GM18499 (cell line): ENCODE results near the gene MORN1.
"Not testable (repeated sequence)": the region's sequence is repeated elsewhere in the genome, so short reads cannot be mapped to it uniquely, and the experiment has no call there.

Source experiments
- ATAC-seq: cut with Tn5 transposase; IDR thresholded peaks from one replicate; pipeline ENCODE4 v1.9.1; 2021; ENCODE audit warnings: moderate number of reproducible peaks; ENCODE audit not compliant: insufficient read depth, unreplicated experiment

MORN1 gene

DNA sequence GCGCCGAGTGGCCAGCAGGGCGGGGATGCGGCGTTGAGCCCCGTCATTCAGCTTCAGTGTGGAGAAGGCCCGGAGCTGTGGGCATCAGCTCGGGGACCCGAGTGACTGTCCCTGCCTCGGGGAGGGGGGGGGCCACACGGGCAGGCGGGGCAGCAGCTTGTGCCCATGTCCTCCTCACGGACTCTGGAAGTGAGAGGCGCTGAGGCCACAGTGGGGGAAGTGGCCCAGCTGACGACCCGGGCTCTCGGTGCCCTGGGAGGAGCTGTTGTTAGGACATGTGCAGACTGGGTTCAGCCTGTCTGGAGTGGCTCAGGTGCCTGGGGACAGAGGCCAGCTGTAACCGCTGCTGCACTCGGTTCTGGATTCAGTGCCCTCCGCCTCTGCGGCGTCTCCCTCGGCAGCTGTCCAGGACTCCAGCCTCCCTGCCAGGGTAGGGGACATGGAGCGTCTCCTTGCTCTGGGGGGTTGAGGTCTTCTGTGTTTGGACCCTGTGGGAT is 92.2 kb downstream of the MORN1 start:
- ATAC-seq = no peak

DNA sequence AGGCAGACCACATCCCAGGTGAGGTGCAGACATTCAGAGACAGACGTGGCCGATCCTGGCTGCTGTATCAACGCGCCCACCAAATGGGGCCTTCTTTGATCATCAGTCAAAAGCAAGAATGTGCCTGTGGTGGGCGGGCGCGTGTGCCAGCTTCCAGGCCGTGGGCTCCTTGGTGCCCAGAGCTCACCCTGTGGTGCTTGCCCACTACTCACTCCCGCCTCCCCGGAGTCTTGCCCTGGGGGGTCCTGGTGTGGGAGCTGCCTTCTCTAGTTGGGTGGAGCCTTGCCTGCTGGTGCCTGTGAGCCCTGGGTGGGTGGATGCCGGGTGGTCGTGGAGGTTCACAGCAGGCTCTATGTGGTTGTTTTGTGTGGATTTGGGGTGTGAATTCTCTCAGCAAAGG is 92.7 kb downstream of the MORN1 start:
- no peak for ATAC-seq

DNA sequence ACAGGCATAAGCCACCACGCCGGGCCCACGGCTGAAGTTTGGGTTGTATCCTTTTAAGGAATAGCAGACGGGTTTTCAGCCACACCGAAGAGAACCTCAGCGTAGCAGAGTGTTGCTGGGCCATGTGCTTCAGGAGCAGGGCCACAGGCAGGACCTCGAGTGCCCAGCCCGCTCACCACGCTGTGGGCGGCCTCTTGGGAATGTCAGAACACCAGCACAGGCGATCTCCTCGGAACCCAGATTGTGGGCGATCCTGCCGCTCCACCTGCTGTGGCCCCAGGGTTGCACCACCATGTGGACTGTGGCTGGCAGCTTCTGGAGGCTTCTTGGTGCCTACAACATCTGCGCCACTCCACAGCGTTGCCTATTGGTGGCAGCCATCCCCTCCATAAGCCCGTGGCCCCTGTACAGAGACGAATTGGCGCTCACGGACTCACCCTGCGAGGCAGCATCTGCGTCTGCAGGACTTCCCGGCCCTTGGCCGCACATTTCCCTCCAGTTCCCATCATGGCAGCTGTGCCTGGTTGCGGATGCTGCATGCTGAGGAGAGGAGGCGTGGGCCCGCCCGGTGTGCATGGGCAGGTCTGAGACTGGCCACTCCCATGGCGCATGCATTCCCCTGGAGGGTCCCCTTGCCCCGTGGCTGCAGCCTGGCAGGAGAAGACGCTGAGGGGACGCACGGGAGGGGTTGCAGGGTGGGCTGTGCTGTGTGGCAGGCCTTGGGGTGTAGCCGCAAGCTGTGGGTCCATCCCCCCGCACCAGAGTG is 93.9 kb downstream of the MORN1 start:
- ATAC-seq = no peak

DNA sequence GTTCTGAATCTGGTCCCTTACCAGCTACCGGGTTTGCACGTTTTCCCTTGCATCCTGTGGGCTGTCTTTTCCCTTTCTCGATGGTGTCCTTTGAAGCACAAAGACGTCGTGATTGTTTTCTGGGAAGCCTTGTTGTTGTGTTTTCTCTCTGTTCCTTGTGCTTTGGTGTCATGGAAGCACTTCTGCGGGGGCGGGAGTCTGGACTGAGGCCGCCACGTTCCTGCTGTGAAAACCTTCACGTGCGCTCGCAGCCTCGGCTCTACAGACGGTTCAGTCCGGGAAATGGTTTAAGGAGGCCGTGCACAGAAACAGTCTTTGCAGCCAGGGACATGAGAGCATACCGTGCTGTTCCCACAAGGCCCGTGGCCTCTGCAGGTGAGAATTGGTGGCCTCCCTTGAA is 94.7 kb downstream of the MORN1 start:
- no peak for ATAC-seq

DNA sequence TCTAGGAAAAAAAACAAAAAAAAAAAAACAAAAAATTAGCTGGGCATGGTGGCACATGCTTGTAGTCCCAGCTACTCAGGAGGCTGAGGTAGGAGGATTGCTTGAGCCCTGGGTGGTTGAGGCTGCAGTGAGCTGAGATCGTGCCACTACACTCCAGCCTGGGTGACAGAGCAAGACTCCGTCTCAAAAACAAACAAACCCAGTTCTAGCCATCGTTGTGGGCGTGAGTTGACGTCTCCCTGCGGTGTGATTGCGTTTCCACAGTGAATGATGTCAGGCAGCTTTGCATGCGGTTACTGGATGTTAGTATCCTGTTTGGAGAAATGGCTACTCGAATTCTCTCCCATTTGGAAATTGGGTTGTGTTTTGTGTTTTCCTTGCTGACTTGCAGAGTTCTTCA is 95.1 kb downstream of the MORN1 start:
- ATAC-seq = not testable (repeated sequence)

DNA sequence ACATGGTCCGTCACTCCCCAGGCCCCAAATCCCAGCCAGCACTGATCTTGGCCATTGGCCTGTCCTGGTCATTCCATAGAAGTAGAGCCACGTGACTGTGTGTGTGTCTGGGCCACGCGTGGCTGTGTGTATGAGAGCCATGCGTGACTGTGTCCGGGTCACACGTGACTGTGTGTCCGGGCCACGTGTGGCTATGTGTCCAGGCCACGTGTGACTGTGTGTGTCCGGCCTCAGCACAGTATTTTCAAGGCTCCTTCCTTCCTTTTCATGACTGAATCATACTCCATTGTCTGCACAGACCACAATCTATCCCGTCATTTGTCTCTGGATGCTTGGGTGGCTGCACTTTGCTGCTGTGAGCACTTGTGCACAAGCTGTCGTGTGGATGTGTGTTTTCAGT is 95.8 kb downstream of the MORN1 start:
- no peak for ATAC-seq

DNA sequence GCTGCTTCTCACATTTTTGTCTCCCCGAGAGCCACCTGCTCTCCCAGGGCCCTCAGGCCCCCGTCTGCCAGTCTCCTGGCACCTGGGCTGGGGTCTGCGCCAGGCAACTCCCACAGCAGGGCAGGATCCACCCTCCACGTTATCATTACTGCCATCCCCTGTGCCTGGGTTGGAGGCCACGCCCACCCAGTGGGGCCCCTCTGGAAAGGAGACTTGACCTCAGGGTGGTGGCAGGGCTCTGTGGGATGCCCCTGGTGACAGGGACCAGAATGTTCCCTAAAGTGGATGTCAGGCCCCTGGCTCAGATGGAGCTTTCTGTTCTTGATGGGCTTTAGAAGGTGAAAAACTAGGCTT is 96.7 kb downstream of the MORN1 start:
- ATAC-seq = no peak

DNA sequence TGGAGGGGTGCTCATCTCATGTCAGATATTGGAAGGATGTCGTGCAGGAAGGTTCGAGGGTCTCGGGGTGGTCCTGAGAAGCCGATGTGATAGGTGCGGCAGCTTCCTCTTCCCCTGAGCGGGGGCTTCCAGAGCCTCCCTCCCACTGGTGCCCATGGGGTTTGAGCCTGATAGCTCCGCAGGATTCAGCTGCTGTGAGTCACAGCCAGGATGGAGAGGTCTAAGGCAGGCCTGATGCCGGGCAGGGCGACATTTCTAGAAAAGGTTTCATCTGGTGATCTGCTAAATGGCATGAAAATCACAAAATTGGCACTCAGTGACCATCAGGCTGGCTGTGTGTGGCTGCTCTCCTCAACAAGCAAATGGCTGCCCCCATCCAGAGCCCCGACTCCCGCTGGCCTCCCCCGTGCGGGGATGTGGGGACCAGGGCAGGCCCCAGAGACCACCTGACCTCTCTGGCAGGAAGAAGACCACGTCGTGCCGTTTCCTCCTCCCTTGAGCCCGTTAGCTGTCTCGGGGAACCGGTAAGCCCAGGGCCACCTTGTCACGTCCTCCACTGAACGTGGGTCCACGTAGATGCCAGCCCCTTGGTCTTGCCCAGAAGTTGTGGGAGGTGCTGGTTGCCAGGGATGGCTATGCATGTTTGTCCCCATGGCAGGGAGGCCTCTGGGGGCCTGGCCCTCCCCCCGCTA is 97.2 kb downstream of the MORN1 start:
- no peak for ATAC-seq

DNA sequence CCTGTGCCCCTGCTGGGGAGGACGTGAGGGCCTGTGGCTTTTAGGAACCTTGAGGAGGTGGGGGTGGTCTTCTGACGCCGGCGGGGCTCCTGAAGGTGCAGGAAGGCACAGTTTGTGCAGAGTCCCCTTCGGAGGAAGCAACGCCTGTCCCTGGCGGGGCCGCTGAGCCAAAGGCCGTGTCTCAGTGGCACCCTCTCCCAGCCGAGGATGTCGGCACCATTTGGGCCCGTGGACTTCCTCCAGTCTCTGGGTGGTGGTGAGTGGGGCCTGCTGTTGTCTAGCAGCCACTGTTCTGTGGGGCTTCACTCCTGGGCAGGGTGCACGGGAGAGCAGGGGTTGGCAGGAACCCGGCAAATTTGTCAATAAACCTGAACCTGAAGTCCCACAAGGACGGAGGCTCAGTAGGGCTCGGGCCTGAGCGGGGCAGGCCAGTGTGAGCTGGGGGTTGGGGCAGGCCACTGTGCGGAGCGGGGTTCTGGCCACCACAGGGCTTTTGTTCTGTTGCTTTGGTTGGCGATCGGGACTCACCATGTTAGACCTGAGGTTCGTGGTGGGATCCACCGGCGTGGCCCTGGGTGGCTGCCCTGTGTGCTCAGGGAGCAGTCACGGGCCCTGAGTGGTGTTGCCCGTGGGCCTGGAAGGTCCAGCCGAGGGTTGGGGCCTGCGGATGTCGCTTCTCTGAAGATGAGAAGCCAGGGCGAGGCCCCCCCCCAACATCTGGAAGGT is 98.5 kb downstream of the MORN1 start:
- no peak for ATAC-seq

DNA sequence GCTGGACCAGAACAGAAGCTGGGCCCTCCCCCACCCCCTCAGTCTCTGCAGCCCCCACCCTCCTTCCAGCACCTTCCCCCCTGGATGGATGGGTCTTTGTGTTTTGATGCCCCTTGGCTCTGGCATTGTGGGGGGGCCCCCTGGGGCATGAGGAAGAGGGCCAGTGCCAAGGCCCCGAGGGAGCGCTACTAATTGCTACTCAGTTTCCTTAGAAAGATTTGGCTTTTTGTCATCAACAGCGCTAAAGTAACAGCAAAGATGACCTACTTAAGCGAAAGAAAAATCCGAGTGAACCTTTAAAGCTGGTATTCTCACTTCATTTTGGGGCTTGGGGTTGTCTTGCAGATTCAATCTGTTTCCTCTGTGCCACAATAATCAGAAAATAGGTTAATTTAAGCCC is 99.8 kb downstream of the MORN1 start:
- no peak for ATAC-seq

DNA sequence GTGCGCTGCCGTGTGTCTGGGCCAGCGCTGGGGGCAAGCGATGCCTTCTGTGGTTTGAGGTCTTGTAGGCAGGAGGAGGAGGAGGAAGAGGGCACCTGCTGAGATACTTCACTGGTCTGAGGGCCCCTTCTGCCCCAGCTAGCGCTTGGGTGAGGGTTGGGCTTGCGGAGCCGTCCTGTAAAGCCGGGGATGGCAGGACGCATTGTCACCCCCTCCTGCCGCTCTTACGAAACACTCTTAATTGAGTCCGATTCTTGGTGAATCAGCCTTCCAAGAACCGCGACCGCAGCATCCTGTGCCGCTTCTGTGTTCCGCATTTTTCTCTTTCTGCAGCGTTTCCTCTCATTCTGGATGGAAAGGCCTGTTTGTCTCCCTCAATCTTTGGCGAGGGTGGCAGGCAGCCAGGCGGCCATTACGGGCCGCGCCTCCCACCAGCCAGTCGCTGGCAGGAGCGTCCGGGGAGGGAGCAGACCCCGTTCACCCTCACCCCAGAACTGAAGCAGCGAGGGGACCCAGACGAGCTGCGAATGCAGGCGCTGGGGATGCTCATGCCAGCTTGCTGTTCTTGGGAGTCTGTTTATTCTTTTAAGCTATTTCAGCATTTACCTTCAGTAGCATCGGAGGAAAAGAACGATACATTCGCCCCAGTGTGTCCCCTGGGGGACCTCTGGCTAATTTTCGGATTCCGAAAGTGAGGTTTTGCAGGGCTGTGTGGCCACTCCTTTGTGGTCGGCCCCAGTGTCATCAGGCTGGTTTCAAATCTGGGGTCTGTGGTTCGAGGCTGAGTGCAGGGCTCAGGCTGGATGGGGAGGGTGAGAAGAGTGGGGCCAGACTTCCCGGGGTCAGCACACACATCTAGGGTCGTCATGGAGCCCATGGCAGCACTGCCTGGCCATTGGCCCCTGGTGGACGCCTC is 100.5 kb downstream of the MORN1 start:
- ATAC-seq = no peak

DNA sequence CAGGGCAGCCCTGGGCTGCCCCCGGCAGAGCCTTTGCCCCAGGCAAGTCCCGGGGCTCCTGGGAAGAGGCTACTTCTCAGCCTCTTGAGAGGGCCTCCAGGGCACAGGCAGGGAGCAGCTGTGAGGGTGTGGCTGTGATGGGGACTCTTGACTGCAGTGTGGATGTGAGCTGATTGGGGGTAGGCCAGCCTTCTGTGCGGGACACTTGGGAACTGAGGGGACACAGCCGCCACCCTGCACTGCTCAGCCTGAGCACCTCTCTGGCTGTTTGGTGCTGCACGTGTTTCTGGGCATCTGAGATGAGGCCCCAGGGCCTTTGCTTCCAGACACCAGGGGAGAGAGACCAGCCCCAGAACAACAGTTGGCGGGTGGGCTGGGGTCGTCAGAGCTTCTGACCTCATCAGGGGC is 101.2 kb downstream of the MORN1 start:
- ATAC-seq = no peak

DNA sequence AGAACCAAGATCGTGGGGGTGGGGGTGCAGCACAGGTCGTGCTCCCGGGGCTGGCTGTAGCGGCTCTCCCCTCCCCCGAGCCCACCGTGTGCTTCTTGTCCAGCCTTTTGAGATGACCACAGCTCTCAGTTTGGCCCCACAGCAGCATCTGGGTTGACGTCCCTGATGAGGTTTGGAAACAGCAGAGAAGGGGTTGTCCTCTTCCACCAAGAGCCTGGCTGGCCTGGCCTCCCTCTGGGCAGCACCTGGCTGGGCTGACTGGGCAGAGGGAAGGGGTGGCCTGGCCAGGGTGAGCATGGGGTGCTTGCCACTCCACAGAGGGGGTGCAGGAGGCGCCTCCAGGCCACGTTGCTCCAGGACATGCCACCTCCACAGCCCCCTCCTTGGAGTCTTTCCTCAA is 101.7 kb downstream of the MORN1 start:
- no peak for ATAC-seq

DNA sequence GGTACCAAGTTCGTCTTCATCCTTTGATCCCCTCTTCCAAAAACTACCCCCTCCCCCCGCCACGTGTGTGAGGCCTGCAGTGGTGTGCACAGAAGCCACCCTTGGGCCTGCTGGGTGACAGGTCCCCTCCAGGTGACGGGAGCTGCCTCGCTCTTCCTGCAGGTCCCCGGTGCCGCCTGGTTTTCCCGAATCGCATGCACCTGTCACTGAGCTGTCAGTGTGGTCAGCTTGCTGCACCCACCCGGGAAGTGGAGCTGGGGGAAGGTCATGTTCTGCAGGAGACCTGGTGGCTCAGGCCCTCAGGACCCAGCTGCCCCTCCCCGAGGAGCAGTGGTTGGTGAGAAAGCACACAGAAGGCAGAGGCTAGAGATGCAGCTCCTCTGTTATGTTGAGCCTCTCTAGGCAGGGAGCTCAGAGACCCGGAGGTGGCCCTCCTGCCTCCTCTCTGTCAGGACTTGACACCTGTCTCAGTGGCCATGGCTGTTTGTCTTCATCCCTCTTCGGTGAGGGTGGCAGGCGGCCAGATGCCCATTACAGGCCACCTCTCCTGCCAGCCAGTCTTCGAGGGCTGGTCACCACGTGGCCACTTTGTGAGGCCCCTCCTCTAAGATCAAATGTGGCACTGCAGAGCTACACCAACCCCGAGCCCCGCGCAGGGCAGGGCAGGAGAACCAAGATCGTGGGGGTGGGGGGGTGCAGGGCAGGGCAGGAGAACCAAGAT is 102.4 kb downstream of the MORN1 start:
- ATAC-seq = no peak

DNA sequence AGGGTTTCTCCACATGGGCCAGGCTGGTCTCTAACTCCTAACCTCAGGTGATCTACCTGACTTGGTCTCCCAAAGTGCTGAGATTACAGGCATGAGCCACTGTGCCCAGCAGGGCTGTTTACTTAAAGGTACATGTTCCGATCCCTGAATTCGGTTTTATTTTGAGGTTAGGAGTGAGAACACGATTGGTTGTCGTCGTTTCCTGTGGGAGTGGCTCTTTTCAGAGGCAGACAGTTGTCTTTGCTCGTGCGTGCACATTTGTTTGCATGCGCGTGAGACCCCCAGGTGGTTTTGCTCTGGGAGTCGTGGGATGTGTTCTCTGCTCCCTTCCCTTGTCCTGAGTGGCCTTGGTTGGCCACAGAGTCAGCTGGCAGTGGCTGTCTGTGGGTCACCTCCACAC is 103.0 kb downstream of the MORN1 start:
- no peak for ATAC-seq

DNA sequence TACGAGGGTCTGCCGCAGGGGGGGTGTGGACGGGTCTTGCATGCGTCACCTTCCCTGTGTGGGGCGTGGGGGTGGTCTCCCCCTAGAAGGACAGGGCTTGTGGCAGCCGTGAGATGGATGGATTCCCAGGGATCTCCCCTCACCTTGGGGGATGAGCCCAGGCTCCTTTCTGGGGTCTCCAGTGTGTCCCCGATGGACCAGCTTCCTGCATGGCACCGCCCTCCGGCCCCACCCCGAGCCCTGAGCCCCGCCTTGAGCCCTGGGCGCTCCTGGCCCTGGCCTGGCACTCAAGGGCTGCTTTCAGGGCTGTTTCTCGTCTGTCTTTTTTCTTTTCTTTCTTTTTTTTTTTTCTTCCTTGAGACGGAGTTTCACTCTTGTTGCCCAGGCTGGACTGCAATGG is 103.7 kb downstream of the MORN1 start:
- ATAC-seq = no peak

DNA sequence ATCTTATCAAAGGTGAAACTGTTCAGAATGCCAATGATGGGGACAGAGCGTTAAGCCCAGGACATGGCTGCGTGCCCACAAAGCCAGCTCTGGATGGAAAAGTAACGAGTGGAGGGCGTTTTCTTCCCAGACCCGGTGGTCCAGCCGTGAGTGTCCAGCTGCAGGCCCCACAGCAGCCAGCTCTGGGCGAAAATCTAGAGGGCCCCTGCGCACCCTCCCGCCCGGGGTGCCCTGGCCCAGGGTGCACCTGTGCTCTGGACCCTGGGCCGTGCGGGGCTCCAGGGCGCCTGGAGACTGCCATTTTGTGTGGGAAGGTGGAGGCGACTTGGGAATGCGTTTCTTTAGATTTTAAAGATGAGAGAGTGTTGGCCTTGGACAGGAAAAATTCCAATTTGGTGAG is 104.4 kb downstream of the MORN1 start:
- ATAC-seq = no peak

DNA sequence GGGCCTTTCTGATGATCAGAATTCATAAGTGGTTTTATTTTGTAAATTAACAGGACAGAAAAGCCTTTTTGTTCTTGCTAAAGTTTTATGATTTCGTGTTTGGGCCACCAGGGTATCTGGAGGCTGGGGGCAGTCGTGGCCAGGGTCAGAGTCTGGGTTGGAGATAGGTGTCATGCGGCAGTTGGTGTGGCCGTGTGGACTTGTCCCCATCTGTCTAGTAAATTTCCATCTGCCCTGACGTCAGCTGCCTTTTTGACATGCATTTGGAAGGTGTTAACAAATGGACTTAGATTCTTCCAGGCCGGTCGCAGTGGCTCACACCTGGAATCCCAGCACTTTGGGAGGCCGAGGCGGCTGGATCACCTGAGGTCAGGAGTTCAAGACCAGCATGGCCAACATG is 106.4 kb downstream of the MORN1 start:
- ATAC-seq = no peak

DNA sequence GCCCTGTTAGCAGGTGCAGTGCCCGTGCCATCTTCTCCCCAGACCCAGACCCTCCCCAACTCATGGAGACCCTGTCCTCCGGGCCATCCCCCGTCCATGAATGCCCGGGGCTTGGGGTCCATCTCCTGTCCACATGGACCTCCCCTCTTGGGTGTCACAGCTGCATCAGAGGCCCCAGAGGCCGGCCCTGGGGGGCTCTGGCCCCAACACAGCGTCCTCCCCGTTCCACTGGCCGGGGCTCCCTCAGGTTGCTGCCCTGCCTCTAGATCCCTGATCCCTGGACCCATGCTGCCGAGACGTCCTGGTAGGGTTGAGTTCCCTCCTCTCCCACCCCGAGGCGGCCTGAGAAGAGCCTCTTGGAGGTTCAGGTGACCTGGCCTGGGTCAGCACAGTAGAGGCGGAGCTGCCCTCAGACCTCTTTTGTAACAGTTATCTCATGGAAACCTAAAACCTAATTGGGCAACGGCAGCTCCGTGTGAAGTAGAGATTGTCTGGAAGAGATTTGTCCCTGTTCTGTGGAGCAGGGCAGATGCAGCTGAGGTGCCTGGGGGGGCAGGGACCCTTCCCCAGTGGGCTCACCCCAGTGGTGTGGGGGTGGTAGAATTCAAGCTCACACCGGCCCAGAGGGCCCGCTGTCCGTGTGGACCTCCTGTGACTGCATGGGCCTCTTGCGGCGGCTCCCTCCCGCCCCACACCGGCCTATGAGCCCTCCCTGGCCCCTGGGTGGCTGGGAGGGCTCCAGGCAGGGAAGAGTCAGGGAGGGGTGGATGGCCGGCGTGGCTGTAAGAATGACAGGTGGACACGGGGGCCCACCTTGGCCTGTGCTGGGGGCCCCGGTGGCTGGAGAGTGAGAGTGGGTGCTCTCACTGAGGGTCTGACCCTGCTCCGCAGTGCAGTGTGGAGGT is 107.1 kb downstream of the MORN1 start:
- ATAC-seq = no peak
